Lower leg skin (tissue), 4 donors: ENCODE results near the gene MYL9. TPM values are rescaled to one million over a fixed set of nuclear protein-coding genes. Genes with fewer than 3 reads are reported as not detected.
"Not testable (repeated sequence)": the region's sequence is repeated elsewhere in the genome, so short reads cannot be mapped to it uniquely, and the experiment has no call there.

Experiments
- DNase-seq, 2 donors: peaks; one replicate each; pipeline ENCODE4 v3.0.0-alpha.2; 2019; ENCODE audit warnings: low spot score in 2 of 2
- H3K4me3 ChIP-seq: fragments of 200-600 bp; sonication (generic); 2 replicates; pipeline ENCODE4 v1.5.1; 2017; ENCODE audit warnings: mild to moderate bottlenecking, low read depth; ENCODE audit not compliant: poor library complexity, severe bottlenecking
- CTCF ChIP-seq, 3 donors: fragments of 450-650 bp; IDR thresholded peaks; one replicate each; pipeline ENCODE4 v1.5.1; 2016; ENCODE audit warnings: antibody characterized with exemption in 3 of 3, mild to moderate bottlenecking in 3 of 3, moderate library complexity in 2 of 3
- POLR2A ChIP-seq, 2 donors: fragments of 450-650 bp; IDR thresholded peaks; one replicate each; pipeline ENCODE4 v1.6.1; 2016 to 2017; ENCODE audit warnings: antibody characterized with exemption in 2 of 2, mild to moderate bottlenecking in 1 of 2, moderate library complexity in 1 of 2
- WGBS, 2 donors: methylation state at CpG; one replicate each; pipeline ENCODE4 v1.1.5; 2018; 5-methylcytosine and 5-hydroxymethylcytosine counted together
- intact Hi-C: fragments of 100-400 bp; cut with DNase I; formaldehyde crosslinking; loops from one replicate; pipeline ENCODE4 v1.15.0; 2023; ENCODE audit warnings: low total_unique reads
- total RNA-seq, 4 donors: library from RNA; depleted of rRNA; stranded (reverse); fragments of >200 nt; gene quantifications; one replicate each; pipeline ENCODE4 v1.1.0, GENCODE V29; 2016

Gene MYL9
- total RNA-seq, 4 donors from 2014 or later, result 14.9 to 69.9 (median 36.3) TPM

- H3K4me3 ChIP-seq, result no peak overlapping the region
- intact Hi-C loops, result no loop called here
- DNase-seq, result no peak
- TF ChIP-seq CTCF (IDR thresholded peaks at IDR 0.05) (no peak), POLR2A (IDR thresholded peaks at IDR 0.05) (no peak)
- 89 to 93% methylated on average over 4 of the region's 4 CpGs for WGBS, 2 donors
Measured at GRCh38 chr20:36504295-36504694, 37.0 kb upstream of the MYL9 start.

- no peak for DNase-seq
- 42 to 44% methylated on average over 1 of the region's 1 CpG for WGBS, 2 donors
- no peak overlapping the region for H3K4me3 ChIP-seq
- intact Hi-C loops, result no loop called here
- no peak for TF ChIP-seq POLR2A (IDR thresholded peaks at IDR 0.05)
- TF ChIP-seq CTCF (IDR thresholded peaks at IDR 0.05), result no peak
Measured at GRCh38 chr20:36506253-36506652, 35.1 kb upstream of the MYL9 start.

GRCh38 chr20:36507746-36508145 is 33.6 kb upstream of the MYL9 start:
- no peak overlapping the region for H3K4me3 ChIP-seq
- TF ChIP-seq CTCF (IDR thresholded peaks at IDR 0.05) (no peak), POLR2A (IDR thresholded peaks at IDR 0.05) (no peak)
- WGBS, 2 donors, result 67 to 70% methylated on average over 6 of the region's 6 CpGs
- DNase-seq, result no peak
- intact Hi-C loops, result no loop called here

- no peak for DNase-seq
- TF ChIP-seq CTCF (IDR thresholded peaks at IDR 0.05) (no peak), POLR2A (IDR thresholded peaks at IDR 0.05) (no peak)
- intact Hi-C loops, result no loop called here
- H3K4me3 ChIP-seq, result no peak overlapping the region
- WGBS, 2 donors, result 93 to 95% methylated on average over 17 of the region's 17 CpGs
Measured at GRCh38 chr20:36519012-36519719, 22.2 kb upstream of the MYL9 start.

GRCh38 chr20:36519944-36520343 is 21.4 kb upstream of the MYL9 start:
- intact Hi-C loops, result no loop called here
- TF ChIP-seq POLR2A (IDR thresholded peaks at IDR 0.05) (no peak), CTCF (IDR thresholded peaks at IDR 0.05) (no peak)
- WGBS, 2 donors, result 92 to 93% methylated on average over 2 of the region's 2 CpGs
- no peak overlapping the region for H3K4me3 ChIP-seq
- no peak for DNase-seq

GRCh38 chr20:36521526-36521925 is 19.8 kb upstream of the MYL9 start:
- no peak for DNase-seq
- H3K4me3 ChIP-seq, result no peak overlapping the region
- TF ChIP-seq CTCF (IDR thresholded peaks at IDR 0.05) (no peak), POLR2A (IDR thresholded peaks at IDR 0.05) (no peak)
- intact Hi-C loops, result no loop called here
- 70 to 73% methylated on average over 1 of the region's 1 CpG for WGBS, 2 donors

- WGBS, 2 donors, result 88 to 94% methylated on average over 7 of the region's 7 CpGs
- DNase-seq, intact Hi-C loops, H3K4me3 ChIP-seq: not testable (repeated sequence)
Measured at GRCh38 chr20:36522412-36522811, 18.9 kb upstream of the MYL9 start.
